T-helper 2 cell treated with Interferon-gamma antibody and Interleukin-4, amounts not matched to agents 100 ng/mL and 5 ng/mL, for 36 hours (primary cell): Measurements from ENCODE around the gene APOBEC3C. TPM values are rescaled to one million over a fixed set of nuclear protein-coding genes. Genes with fewer than 3 reads are reported as not detected.
"Not testable (repeated sequence)": the region's sequence is repeated elsewhere in the genome, so short reads cannot be mapped to it uniquely, and the experiment has no call there.

Experiments used
- intact Hi-C: fragments of 100-400 bp; cut with micrococcal nuclease; formaldehyde crosslinking; loops from one replicate; pipeline ENCODE4 v1.15.1; 2023
- total RNA-seq: library from RNA; stranded (reverse); gene quantifications from 2 replicates; pipeline ENCODE4 v1.2.3, GENCODE V29; 2022

Gene APOBEC3C
- total RNA-seq, 1 donor from 2014 or later = 97.9 TPM

- intact Hi-C loops = loop anchor here (2.0 to 5.0 kb wide), 2 partner anchors 27 to 110 kb away; partner anchors contain the start of gene CBX6
These were observed 31.8 kb upstream of the APOBEC3C start, which contains the start of gene APOBEC3B for GRCh38 chr22:38981992-38982927. TSS of gene APOBEC3B (plus strand) at chr22:38982347. CDS start at chr22:38982454, 107 bp downstream.

GRCh38 chr22:38984224-38984623, 29.8 kb upstream of the APOBEC3C start:
- intact Hi-C loops = loop anchor here (5.0 kb wide), 1 partner anchor 112 kb away; the partner anchor contains the start of gene CBX6

- intact Hi-C loops = loop anchor here (5.0 kb wide), 1 partner anchor 113 kb away; the partner anchor contains the start of gene CBX6
These were observed 29.0 kb upstream of the APOBEC3C start for GRCh38 chr22:38984784-38985757.

GRCh38 chr22:38986629-38987028, 27.4 kb upstream of the APOBEC3C start:
- intact Hi-C loops = no loop called here

- intact Hi-C loops = no loop called here
These were observed 26.7 kb upstream of the APOBEC3C start for GRCh38 chr22:38987171-38987895.

- intact Hi-C loops = no loop called here
These were observed 24.6 kb upstream of the APOBEC3C start for GRCh38 chr22:38989466-38989865.

- intact Hi-C loops = not testable (repeated sequence)
These were observed 21.1 kb upstream of the APOBEC3C start for GRCh38 chr22:38992871-38993371.

GRCh38 chr22:38996105-38996504, 18.0 kb upstream of the APOBEC3C start:
- intact Hi-C loops = no loop called here

- intact Hi-C loops = no loop called here
These were observed 16.5 kb upstream of the APOBEC3C start for GRCh38 chr22:38997518-38997917.

- intact Hi-C loops = loop anchor here (1.0 kb wide), 2 partner anchors 30 to 133 kb away; no protein-coding TSS in a partner anchor
These were observed 10.9 kb upstream of the APOBEC3C start for GRCh38 chr22:39003165-39003638.

GRCh38 chr22:39007177-39007576, 6.9 kb upstream of the APOBEC3C start:
- intact Hi-C loops = loop anchor here (1.0 kb wide), 1 partner anchor 111 kb away; no protein-coding TSS in a partner anchor

- intact Hi-C loops = not testable (repeated sequence)
These were observed 5.7 kb upstream of the APOBEC3C start for GRCh38 chr22:39008271-39008850.

- intact Hi-C loops = loop anchor here (10.0 kb wide), 1 partner anchor 304 kb away; the partner anchor contains the start of gene RPL3
These were observed 3.1 kb upstream of the APOBEC3C start for GRCh38 chr22:39010946-39011345.

GRCh38 chr22:39012533-39013511, 1.2 kb upstream of the APOBEC3C start:
- intact Hi-C loops = loop anchor here (10.0 kb wide), 1 partner anchor 302 kb away; the partner anchor contains the start of gene RPL3

- intact Hi-C loops = loop anchor here (10.0 kb wide), 1 partner anchor 301 kb away; the partner anchor contains the start of gene RPL3
These were observed 506 bp upstream of the APOBEC3C start for GRCh38 chr22:39013561-39013941.

GRCh38 chr22:39014723-39015121, 665 bp downstream of the APOBEC3C start:
- intact Hi-C loops = loop anchor here (1.0 to 10.0 kb wide), 2 partner anchors 8 to 300 kb away; partner anchors contain the start of gene RPL3

- intact Hi-C loops = loop anchor here (10.0 kb wide), 1 partner anchor 298 kb away; the partner anchor contains the start of gene RPL3
These were observed 2.5 kb downstream of the APOBEC3C start for GRCh38 chr22:39016592-39016991.
